ENCODE results near the gene SART3. TPM values are rescaled to one million over a fixed set of nuclear protein-coding genes. Genes with fewer than 3 reads are reported as not detected.

Gene SART3
- total RNA-seq, 1 donor from 2014 or later: 79.0 TPM

GRCh38 chr12:108484845-108485244, 76.1 kb downstream of the SART3 start:
- Mint-ChIP-seq H3K27me3 (ENCODE audit: insufficient read depth, low read depth) (peaks cover 2% of the 10 kb centered on the region), H3K4me1 (no peaks in the 10 kb centered on the region), H3K36me3 (no peaks in the 10 kb centered on the region), H3K4me3 (no peak overlapping the region), H3K27ac (no peak overlapping the region), H3K9me3 (peaks cover 5% of the 10 kb centered on the region)
- no peak overlapping the region for H3K4me3 ChIP-seq
- H3K9ac ChIP-seq: no peak overlapping the region
- H3K27me3 ChIP-seq: no peaks in the 10 kb centered on the region
- no peak overlapping the region for H3K27ac ChIP-seq
- no peak overlapping the region for H3K4me2 ChIP-seq
- no peaks in the 10 kb centered on the region for H3F3A ChIP-seq (ENCODE audit: low read depth)
- H4K20me1 ChIP-seq (ENCODE audit: low read depth): no peaks in the 10 kb centered on the region
- H3K9me3 ChIP-seq (ENCODE audit: low read depth): no peaks in the 10 kb centered on the region
- H3K79me2 ChIP-seq (ENCODE audit: low read depth): no peaks in the 10 kb centered on the region
- H2AFZ ChIP-seq (replicated peaks): no peak overlapping the region
- no peak for TF ChIP-seq CTCF (IDR thresholded peaks at IDR 0.05)
- no peak for TF ChIP-seq EZH2phosphoT487 (IDR thresholded peaks at IDR 0.05)
- no peak for TF ChIP-seq EZH2 (IDR thresholded peaks at IDR 0.05)
- DNase-seq (ENCODE audit: low spot score): no peak
- no peaks in the 10 kb centered on the region for H3K4me1 ChIP-seq
- no peaks in the 10 kb centered on the region for H3K36me3 ChIP-seq

GRCh38 chr12:108484431-108484830, 76.5 kb downstream of the SART3 start:
- Mint-ChIP-seq H3K27ac (no peak overlapping the region), H3K4me1 (no peaks in the 10 kb centered on the region), H3K9me3 (peaks cover 5% of the 10 kb centered on the region), H3K4me3 (no peak overlapping the region), H3K36me3 (no peaks in the 10 kb centered on the region), H3K27me3 (ENCODE audit: insufficient read depth, low read depth) (peaks cover 2% of the 10 kb centered on the region)
- no peaks in the 10 kb centered on the region for H3K4me1 ChIP-seq
- no peak overlapping the region for H3K9ac ChIP-seq
- TF ChIP-seq CTCF (IDR thresholded peaks at IDR 0.05) (no peak), EZH2 (IDR thresholded peaks at IDR 0.05) (no peak), EZH2phosphoT487 (IDR thresholded peaks at IDR 0.05) (no peak)
- no peak overlapping the region for H3K27ac ChIP-seq
- H3K9me3 ChIP-seq (ENCODE audit: low read depth): no peaks in the 10 kb centered on the region
- no peak for DNase-seq (ENCODE audit: low spot score)
- no peak overlapping the region for H3K4me2 ChIP-seq
- no peaks in the 10 kb centered on the region for H3K79me2 ChIP-seq (ENCODE audit: low read depth)
- no peaks in the 10 kb centered on the region for H3F3A ChIP-seq (ENCODE audit: low read depth)
- H4K20me1 ChIP-seq (ENCODE audit: low read depth): no peaks in the 10 kb centered on the region
- H3K27me3 ChIP-seq: no peaks in the 10 kb centered on the region
- no peaks in the 10 kb centered on the region for H3K36me3 ChIP-seq
- no peak overlapping the region for H2AFZ ChIP-seq (replicated peaks)
- H3K4me3 ChIP-seq: no peak overlapping the region

- H3K27ac Mint-ChIP-seq: no peak overlapping the region
- no peaks in the 10 kb centered on the region for H3K4me1 Mint-ChIP-seq
- H3K79me2 ChIP-seq (ENCODE audit: low read depth): no peaks in the 10 kb centered on the region
- peaks cover 5% of the 10 kb centered on the region for H3K9me3 Mint-ChIP-seq
- TF ChIP-seq CTCF (IDR thresholded peaks at IDR 0.05): no peak
- no peak for TF ChIP-seq EZH2 (IDR thresholded peaks at IDR 0.05)
- no peak for TF ChIP-seq EZH2phosphoT487 (IDR thresholded peaks at IDR 0.05)
- H3K4me3 ChIP-seq: no peak overlapping the region
- no peaks in the 10 kb centered on the region for H3K9me3 ChIP-seq (ENCODE audit: low read depth)
- no peak overlapping the region for H3K9ac ChIP-seq
- H2AFZ ChIP-seq (replicated peaks): no peak overlapping the region
- no peaks in the 10 kb centered on the region for H3K36me3 ChIP-seq
- no peak overlapping the region for H3K4me2 ChIP-seq
- H4K20me1 ChIP-seq (ENCODE audit: low read depth): no peaks in the 10 kb centered on the region
- H3K27ac ChIP-seq: no peak overlapping the region
- no peaks in the 10 kb centered on the region for H3K27me3 ChIP-seq
- no peaks in the 10 kb centered on the region for H3F3A ChIP-seq (ENCODE audit: low read depth)
- no peaks in the 10 kb centered on the region for H3K4me1 ChIP-seq
- H3K36me3 Mint-ChIP-seq: no peaks in the 10 kb centered on the region
- no peak overlapping the region for H3K4me3 Mint-ChIP-seq
- H3K27me3 Mint-ChIP-seq (ENCODE audit: insufficient read depth, low read depth): peaks cover 6% of the 10 kb centered on the region
- no peak for DNase-seq (ENCODE audit: low spot score)
Measured at GRCh38 chr12:108483213-108484059, 77.5 kb downstream of the SART3 start.

Data from neural progenitor cell (in vitro differentiated cells).